Activated T-helper 1 cell treated with Interleukin-2 at 50 U/mL for 16 hours (primary cell): Measurements from ENCODE around the gene VAMP8.
A peak's percentile ranks its signal among the peaks of the same experiment; 100 is the strongest.
"Not testable (repeated sequence)": the region's sequence is repeated elsewhere in the genome, so short reads cannot be mapped to it uniquely, and the experiment has no call there.

ENCODE experiments used
- DNase-seq: peaks from one replicate; pipeline ENCODE4 v3.0.0-alpha.2; 2020; ENCODE audit warnings: low read depth

Gene VAMP8

GRCh38 chr2:85598594-85599340 lies 21.4 kb downstream of the VAMP8 start:
- no peak for DNase-seq

- no peak for DNase-seq
Measured at GRCh38 chr2:85599468-85600234, 22.3 kb downstream of the VAMP8 start.

GRCh38 chr2:85600235-85600575 lies 22.8 kb downstream of the VAMP8 start:
- DNase-seq: no peak

GRCh38 chr2:85600951-85601770 lies 23.8 kb downstream of the VAMP8 start:
- DNase-seq: no peak

- DNase-seq: no peak
Measured at GRCh38 chr2:85601771-85602475, 24.5 kb downstream of the VAMP8 start.

GRCh38 chr2:85602476-85603234 lies 25.3 kb downstream of the VAMP8 start, which contains the start of gene TMEM150A:
TMEM150A (minus strand) TSS chr2:85602698; CDS start chr2:85601948, 750 bp downstream.
- peak; percentile 84 for DNase-seq

GRCh38 chr2:85604133-85604444 lies 26.7 kb downstream of the VAMP8 start:
- DNase-seq: not testable (repeated sequence)

GRCh38 chr2:85604568-85605339 lies 27.4 kb downstream of the VAMP8 start:
- no peak for DNase-seq

- DNase-seq: no peak
Measured at GRCh38 chr2:85605406-85606115, 28.2 kb downstream of the VAMP8 start.

GRCh38 chr2:85606116-85606455 lies 28.7 kb downstream of the VAMP8 start:
- DNase-seq: no peak

GRCh38 chr2:85607268-85608215 lies 30.2 kb downstream of the VAMP8 start:
- no peak for DNase-seq

GRCh38 chr2:85611217-85611704 lies 33.9 kb downstream of the VAMP8 start:
- no peak for DNase-seq

- peak; percentile 77 for DNase-seq
Measured at GRCh38 chr2:85611705-85612587, 34.6 kb downstream of the VAMP8 start, which contains the start of gene C2orf68. C2orf68 (minus strand) TSS chr2:85612066; CDS start chr2:85611984, 82 bp downstream.

GRCh38 chr2:85613717-85614515 lies 36.5 kb downstream of the VAMP8 start:
- DNase-seq: no peak

GRCh38 chr2:85614757-85615156 lies 37.4 kb downstream of the VAMP8 start:
- DNase-seq: not testable (repeated sequence)

GRCh38 chr2:85615413-85615728 lies 38.0 kb downstream of the VAMP8 start:
- DNase-seq: no peak

- DNase-seq: not testable (repeated sequence)
Measured at GRCh38 chr2:85617723-85618122, 40.3 kb downstream of the VAMP8 start.
